ENCODE results near the gene CXCR4. TPM values are rescaled to one million over a fixed set of nuclear protein-coding genes. Genes with fewer than 3 reads are reported as not detected.

CXCR4 gene
- total and polyA plus RNA-seq, 9 of the 15 experiments (the other 6 are each of a cell fraction or from before 2014, with no cell fraction given) = 0.07 to 0.45 (median 0.17) TPM; not detected in 3

DNA sequence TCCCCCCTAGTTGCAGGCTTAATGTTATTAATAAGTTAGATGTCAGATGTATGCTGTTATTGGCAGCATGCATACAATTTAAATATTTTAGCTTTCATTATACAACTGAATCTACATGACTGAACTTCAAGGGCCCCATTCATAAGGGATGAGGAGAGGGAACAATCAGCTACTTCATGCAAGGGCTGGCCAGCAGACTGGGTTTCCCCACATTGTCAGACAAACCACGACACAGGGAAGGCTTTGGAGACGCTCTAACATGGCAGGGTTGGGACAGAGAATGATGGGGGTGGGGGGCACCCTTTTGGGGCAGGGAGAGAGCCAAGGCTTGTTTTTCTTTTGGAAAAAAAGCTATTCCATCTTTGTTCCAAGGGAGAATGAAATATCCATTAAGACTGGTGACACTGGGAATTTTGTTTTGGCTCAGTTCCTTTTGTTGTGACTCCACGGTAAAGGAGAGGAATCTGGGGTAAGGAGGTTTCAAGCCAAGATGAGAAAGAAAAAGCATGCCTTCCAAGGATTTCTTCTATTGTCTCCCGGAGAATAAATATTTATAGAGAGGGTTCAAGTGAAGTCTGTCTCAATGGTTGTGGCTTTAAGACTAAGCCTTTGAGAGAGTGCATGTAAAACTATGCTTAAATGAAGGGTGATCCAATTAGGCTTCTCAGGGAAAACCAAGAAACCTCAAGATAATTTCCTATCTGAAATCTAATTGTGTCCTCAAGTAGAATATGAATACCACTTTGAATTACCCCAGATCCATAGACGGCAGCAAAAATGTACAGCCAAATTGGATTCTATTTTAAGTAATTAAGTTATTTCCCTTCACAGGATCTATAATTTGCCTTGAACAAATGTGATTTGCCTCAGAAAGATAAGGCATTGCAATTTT, 5.4 kb downstream of the CXCR4 start:
- no peak for FAIRE-seq
- Histone ChIP-seq H3K9me1 (ENCODE audit: control insufficient read depth, insufficient read depth, low read length) (no peaks in the 10 kb centered on the region), H3K27me3 (ENCODE audit: control insufficient read depth in 2 of 2, insufficient read depth in 2 of 2, low read length in 2 of 2) (peaks cover 19 to 32% of the 10 kb centered on the region in 2 experiments; a peak in 4 of 5 replicates), H2AFZ (ENCODE audit: low read depth, low read length) (no peak overlapping the region), H3K9ac (ENCODE audit: insufficient read depth in 1 of 2, low read depth in 2 of 2, low read length in 2 of 2) (no peak overlapping the region), H3K4me2 (ENCODE audit: insufficient read depth, low read length) (no peak overlapping the region), H4K20me1 (replicated peaks; ENCODE audit: control insufficient read depth, insufficient read depth, low read length) (peaks cover 4% of the 10 kb centered on the region; the same call in 1 of the 2 replicates), H3K36me3 (ENCODE audit: control insufficient read depth, insufficient read depth, low read length) (no peaks in the 10 kb centered on the region), H3K9me3 (replicated peaks; ENCODE audit: control insufficient read depth, insufficient read depth, low read depth, low read length) (no peaks in the 10 kb centered on the region), H3K79me2 (ENCODE audit: control insufficient read depth, insufficient read depth, low read length) (no peaks in the 10 kb centered on the region), H3K27ac (ENCODE audit: extremely low read depth, low read depth, low read length) (no peak overlapping the region), H3K4me1 (replicated peaks in 1 of 2; ENCODE audit: control insufficient read depth in 2 of 2, insufficient read depth in 2 of 2, low read length in 2 of 2) (peaks cover 0 to 12% of the 10 kb centered on the region in 2 experiments; a peak in 2 of 5 replicates), H3K4me3 (no peak overlapping the region)
- no peak for ATAC-seq
- BruUV-seq (replicated peaks) = no TSS peak
- TF ChIP-seq TEAD1 (CRISPR knock-in tag; IDR thresholded peaks at IDR 0.05) (no peak), ZKSCAN1 (IDR thresholded peaks at IDR 0.05; ENCODE audit: low read depth, low read length) (no peak)
- ChIA-PET POLR2A (no interaction called here), CTCF (ENCODE audit: low intra/inter-chr PET ratio) (no interaction called here)
- 0% methylated on average over 5 of the region's 5 CpGs for WGBS (ENCODE audit: insufficient coverage, low coverage, missing lambda C conversion rate)
- DNase-seq (ENCODE audit: extremely low read depth in 1 of 4, low spot score in 3 of 4) = no peak
- intact Hi-C loops (cut with micrococcal nuclease) (no loop called here), in situ Hi-C loops (cut with MboI) (no loop called here)

DNA sequence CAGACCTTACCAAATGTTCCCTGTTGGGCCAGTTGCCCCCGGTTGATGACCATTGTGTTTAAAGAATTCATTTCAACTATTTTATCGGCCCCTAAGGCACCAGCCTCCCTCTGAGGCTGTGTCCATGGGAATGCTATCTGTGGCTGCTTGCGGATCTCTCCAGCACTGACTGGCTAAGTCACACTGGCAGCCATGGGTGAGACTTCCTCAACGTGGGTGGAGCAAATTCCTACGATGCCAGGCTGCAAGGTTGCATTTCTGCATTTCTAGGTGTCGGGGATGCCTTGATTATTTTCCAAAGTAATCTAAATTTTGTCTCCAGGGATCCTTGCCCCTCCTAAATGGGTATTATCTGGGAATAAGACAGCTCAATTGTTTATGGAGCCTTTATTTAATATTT, 6.2 kb downstream of the CXCR4 start:
- Histone ChIP-seq H3K79me2 (ENCODE audit: control insufficient read depth, insufficient read depth, low read length) (no peaks in the 10 kb centered on the region), H3K4me1 (replicated peaks in 1 of 2; ENCODE audit: control insufficient read depth in 2 of 2, insufficient read depth in 2 of 2, low read length in 2 of 2) (peaks cover 0 to 3% of the 10 kb centered on the region in 2 experiments; a peak in 2 of 5 replicates), H4K20me1 (replicated peaks; ENCODE audit: control insufficient read depth, insufficient read depth, low read length) (peaks cover 4% of the 10 kb centered on the region; the same call in 1 of the 2 replicates), H3K27ac (ENCODE audit: extremely low read depth, low read depth, low read length) (no peak overlapping the region), H3K9ac (ENCODE audit: insufficient read depth in 1 of 2, low read depth in 2 of 2, low read length in 2 of 2) (no peak overlapping the region), H3K27me3 (ENCODE audit: control insufficient read depth in 2 of 2, insufficient read depth in 2 of 2, low read length in 2 of 2) (peaks cover 15 to 23% of the 10 kb centered on the region in 2 experiments; a peak in 4 of 5 replicates), H3K4me3 (no peak overlapping the region), H2AFZ (ENCODE audit: low read depth, low read length) (no peak overlapping the region), H3K9me1 (ENCODE audit: control insufficient read depth, insufficient read depth, low read length) (no peaks in the 10 kb centered on the region), H3K36me3 (ENCODE audit: control insufficient read depth, insufficient read depth, low read length) (no peaks in the 10 kb centered on the region), H3K9me3 (replicated peaks; ENCODE audit: control insufficient read depth, insufficient read depth, low read depth, low read length) (no peaks in the 10 kb centered on the region), H3K4me2 (ENCODE audit: insufficient read depth, low read length) (no peak overlapping the region)
- ChIA-PET CTCF (ENCODE audit: low intra/inter-chr PET ratio) (no interaction called here), POLR2A (no interaction called here)
- BruUV-seq (replicated peaks) = no TSS peak
- intact Hi-C loops (cut with micrococcal nuclease) (no loop called here), in situ Hi-C loops (cut with MboI) (no loop called here)
- no peak for FAIRE-seq
- WGBS (ENCODE audit: insufficient coverage, low coverage, missing lambda C conversion rate) = 7% methylated on average over 6 of the region's 6 CpGs
- TF ChIP-seq XRCC5 (IDR thresholded peaks at IDR 0.05; ENCODE audit: low read depth, low read length) = no peak
- no peak for TF ChIP-seq ZNF551 (CRISPR knock-in tag; IDR thresholded peaks at IDR 0.05)
- no peak for TF ChIP-seq TGIF2 (CRISPR knock-in tag; IDR thresholded peaks at IDR 0.05)
- TF ChIP-seq, protein P1, sequence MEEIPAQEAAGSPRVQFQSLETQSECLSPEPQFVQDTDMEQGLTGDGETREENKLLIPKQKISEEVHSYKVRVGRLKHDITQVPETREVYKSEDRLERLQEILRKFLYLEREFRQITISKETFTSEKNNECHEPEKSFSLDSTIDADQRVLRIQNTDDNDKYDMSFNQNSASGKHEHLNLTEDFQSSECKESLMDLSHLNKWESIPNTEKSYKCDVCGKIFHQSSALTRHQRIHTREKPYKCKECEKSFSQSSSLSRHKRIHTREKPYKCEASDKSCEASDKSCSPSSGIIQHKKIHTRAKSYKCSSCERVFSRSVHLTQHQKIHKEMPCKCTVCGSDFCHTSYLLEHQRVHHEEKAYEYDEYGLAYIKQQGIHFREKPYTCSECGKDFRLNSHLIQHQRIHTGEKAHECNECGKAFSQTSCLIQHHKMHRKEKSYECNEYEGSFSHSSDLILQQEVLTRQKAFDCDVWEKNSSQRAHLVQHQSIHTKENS (CRISPR knock-in tag; IDR thresholded peaks at IDR 0.05) = no peak
- no peak for TF ChIP-seq TAF1 (IDR thresholded peaks at IDR 0.05; ENCODE audit: control insufficient read depth, extremely low read depth, insufficient read depth, low read length, severe bottlenecking)
- TF ChIP-seq KLF16 (IDR thresholded peaks at IDR 0.05) = no peak
- no peak for DNase-seq (ENCODE audit: extremely low read depth in 1 of 4, low spot score in 3 of 4)
- ATAC-seq = no peak

Measured in K562 (cell line).